BE2C (cell line): Measurements from ENCODE around the gene AK4.
"Not testable (repeated sequence)": the region's sequence is repeated elsewhere in the genome, so short reads cannot be mapped to it uniquely, and the experiment has no call there.

Experiments
- DNase-seq: peaks from one replicate; pipeline ENCODE4 v3.0.0-alpha.2; 2020
- H3K27me3 ChIP-seq: fragments of 250-450 bp; sonication (Bioruptor Pico); 2 replicates; pipeline ENCODE4 v1.5.1; 2020; ENCODE audit warnings: mild to moderate bottlenecking
- H3K36me3 ChIP-seq: fragments of 250-450 bp; sonication (Bioruptor Pico); 2 replicates; pipeline ENCODE4 v1.5.1; 2020; ENCODE audit warnings: mild to moderate bottlenecking
- H3K4me1 ChIP-seq: fragments of 250-450 bp; sonication (Bioruptor Pico); 2 replicates; pipeline ENCODE4 v1.5.1; 2020
- H3K4me3 ChIP-seq: 2 replicates; pipeline ENCODE4 v1.5.1; 2011; ENCODE audit warnings: low read depth, low read length
- H3K9me3 ChIP-seq: fragments of 250-450 bp; sonication (Bioruptor Pico); 2 replicates; pipeline ENCODE4 v1.5.1; 2020
- CTCF ChIP-seq: IDR thresholded peaks from 2 replicates; pipeline ENCODE4 v1.5.1; 2012; ENCODE audit warnings: mild to moderate bottlenecking, low read depth, low read length

AK4 gene

DNA sequence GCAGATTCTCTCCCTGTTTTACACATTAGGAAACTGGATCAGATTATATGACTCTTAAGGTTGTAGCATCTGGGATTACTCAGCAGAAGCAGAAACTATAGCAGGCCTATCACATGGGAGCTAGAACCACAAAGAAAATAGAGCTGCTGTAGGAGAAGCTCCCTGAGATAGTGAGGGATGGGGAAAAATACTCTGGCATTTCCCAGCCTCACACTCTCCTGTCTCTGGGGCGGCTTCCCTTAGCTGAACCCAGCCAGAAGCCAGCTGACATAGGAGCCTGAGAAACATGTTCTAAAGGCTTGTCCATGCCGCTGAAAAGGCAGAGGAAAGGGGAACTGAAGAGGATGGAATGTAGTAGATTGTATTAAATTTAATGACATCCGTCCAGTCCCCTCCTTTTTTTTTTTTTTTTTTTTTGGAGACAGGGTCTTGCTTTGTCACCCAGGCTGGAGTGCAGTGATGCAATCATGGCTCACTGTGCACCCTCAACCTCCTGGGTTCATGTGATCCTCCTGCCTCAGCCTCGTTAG, 84.5 kb downstream of the AK4 start:
- H3K36me3 ChIP-seq: no peaks in the 10 kb centered on the region
- TF ChIP-seq CTCF: no peak
- DNase-seq: no peak
- H3K27me3 ChIP-seq: no peaks in the 10 kb centered on the region
- no peaks in the 10 kb centered on the region for H3K4me1 ChIP-seq
- H3K4me3 ChIP-seq: no peak overlapping the region
- H3K9me3 ChIP-seq: no peaks in the 10 kb centered on the region

DNA sequence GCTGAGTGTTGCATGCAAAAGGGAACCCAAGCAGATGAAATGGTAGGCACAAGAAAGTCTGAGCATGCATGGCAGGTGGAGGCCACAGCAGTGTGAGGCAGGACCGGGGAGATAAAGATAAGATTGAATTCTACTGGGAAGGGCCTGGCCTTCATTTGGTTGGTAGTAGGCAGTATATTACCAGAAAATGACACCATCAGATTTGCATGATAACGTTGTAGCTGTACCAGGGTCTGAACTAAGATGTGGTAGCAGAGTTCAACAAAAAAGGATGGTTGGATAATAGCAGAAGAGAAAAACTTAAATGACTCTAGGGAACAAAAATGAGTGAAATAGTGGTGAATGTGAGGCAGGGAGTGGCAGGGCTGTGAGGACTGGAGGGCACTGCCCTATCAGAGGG, 85.8 kb downstream of the AK4 start:
- no peak overlapping the region for H3K4me3 ChIP-seq
- TF ChIP-seq CTCF: no peak
- DNase-seq: no peak
- H3K36me3 ChIP-seq: no peaks in the 10 kb centered on the region
- H3K27me3 ChIP-seq: no peaks in the 10 kb centered on the region
- no peaks in the 10 kb centered on the region for H3K9me3 ChIP-seq
- no peaks in the 10 kb centered on the region for H3K4me1 ChIP-seq

GRCh38 chr1:65235867-65236805, 88.1 kb downstream of the AK4 start:
- peak; percentile 51 for TF ChIP-seq CTCF
- no peak for DNase-seq
- H3K4me1 ChIP-seq: no peaks in the 10 kb centered on the region
- no peaks in the 10 kb centered on the region for H3K9me3 ChIP-seq
- no peaks in the 10 kb centered on the region for H3K27me3 ChIP-seq
- no peak overlapping the region for H3K4me3 ChIP-seq
- H3K36me3 ChIP-seq: no peaks in the 10 kb centered on the region

DNA sequence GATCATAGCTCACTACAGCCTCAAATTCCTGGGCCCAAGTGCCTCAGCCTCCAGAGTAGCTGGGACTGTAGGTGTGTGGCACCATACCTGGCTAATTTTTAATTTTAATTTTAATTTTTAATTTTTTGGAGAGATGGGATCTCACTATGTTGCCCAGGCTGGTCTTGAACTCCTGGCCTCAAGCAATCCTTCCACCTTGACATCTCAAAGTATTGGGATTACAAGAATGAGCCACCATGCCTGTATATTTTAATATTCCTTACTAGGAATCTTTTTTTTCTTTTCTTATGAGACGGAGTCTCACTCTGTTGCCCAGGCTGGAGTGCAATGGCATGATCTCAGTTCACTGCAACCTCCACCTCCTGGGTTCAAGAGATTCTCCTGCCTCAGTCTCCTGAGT, 89.1 kb downstream of the AK4 start:
- not testable (repeated sequence) for DNase-seq, H3K27me3 ChIP-seq, H3K4me1 ChIP-seq, H3K36me3 ChIP-seq, H3K9me3 ChIP-seq, H3K4me3 ChIP-seq

- no peak for DNase-seq
These were observed 89.5 kb downstream of the AK4 start for GRCh38 chr1:65237503-65237902.

GRCh38 chr1:65238010-65238409, 90.0 kb downstream of the AK4 start:
- H3K4me1 ChIP-seq: no peaks in the 10 kb centered on the region
- H3K36me3 ChIP-seq: no peaks in the 10 kb centered on the region
- DNase-seq: no peak
- no peak for TF ChIP-seq CTCF
- H3K27me3 ChIP-seq: no peaks in the 10 kb centered on the region
- H3K9me3 ChIP-seq: no peaks in the 10 kb centered on the region
- H3K4me3 ChIP-seq: no peak overlapping the region

More at GRCh38 chr1:65237503-65237902, 89.5 kb downstream of the AK4 start:
- Histone ChIP-seq H3K4me3 (no peak overlapping the region), H3K4me1 (no peaks in the 10 kb centered on the region), H3K36me3 (no peaks in the 10 kb centered on the region), H3K9me3 (no peaks in the 10 kb centered on the region), H3K27me3 (no peaks in the 10 kb centered on the region)
- TF ChIP-seq CTCF: no peak
